HG02970 (cell line): ENCODE measurements around the gene UQCRH.

Experiments used
- ATAC-seq: cut with Tn5 transposase; IDR thresholded peaks from one replicate; pipeline ENCODE4 v1.9.1; 2021; ENCODE audit warnings: mild to moderate bottlenecking, moderate library complexity, moderate number of reproducible peaks; ENCODE audit not compliant: unreplicated experiment, low FRiP score

The UQCRH gene

GRCh38 chr1:46303038-46303871 lies at the start of gene UQCRH, which contains the start of gene LRRC41:
Gene UQCRH, plus strand, starts transcription at chr1:46303698. Its CDS starts 69 bp downstream, at chr1:46303767.
Gene LRRC41, minus strand, starts transcription at chr1:46303616. Its CDS starts 294 bp downstream, at chr1:46303322.
- peak; percentile 81 for ATAC-seq

DNA sequence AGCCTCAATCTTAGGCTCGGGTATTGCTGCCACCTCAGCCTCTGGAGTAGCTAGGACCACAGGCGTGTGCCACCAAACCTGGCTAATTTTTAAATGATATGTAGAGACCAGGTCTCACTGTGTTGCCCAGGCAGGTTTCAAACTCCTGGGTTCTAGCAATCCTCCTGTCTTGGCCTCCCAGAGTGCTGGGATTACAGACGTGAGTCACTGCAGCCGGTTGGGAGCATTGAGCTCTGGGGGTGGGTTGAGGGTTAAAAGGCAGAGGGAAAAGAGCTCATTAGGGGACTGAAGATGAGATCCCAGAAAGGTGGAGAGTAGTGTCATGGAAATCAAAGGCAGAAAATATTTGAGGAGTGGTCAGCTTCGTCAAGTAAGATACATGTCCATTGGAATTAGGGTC lies 48.8 kb upstream of the UQCRH start:
- no peak for ATAC-seq

DNA sequence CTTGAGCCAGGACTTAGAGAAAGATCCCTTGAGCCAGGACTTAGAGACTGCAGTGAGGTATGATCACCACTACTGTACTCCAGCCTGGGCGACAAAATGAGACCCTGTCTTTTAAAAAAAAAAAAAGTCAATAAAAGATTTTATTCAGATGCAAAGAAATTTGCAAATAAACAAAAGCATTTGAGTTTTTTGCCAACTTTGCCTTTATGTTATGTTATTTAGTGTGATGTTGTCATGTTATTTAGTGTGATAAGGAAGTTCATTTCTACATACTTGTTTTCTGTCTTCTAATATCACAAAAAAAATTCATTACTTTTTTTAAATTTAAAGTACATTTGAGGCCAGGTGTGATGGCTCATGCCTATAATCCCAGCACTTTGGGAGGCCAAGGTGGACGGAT lies 47.0 kb upstream of the UQCRH start:
- ATAC-seq, result no peak

DNA sequence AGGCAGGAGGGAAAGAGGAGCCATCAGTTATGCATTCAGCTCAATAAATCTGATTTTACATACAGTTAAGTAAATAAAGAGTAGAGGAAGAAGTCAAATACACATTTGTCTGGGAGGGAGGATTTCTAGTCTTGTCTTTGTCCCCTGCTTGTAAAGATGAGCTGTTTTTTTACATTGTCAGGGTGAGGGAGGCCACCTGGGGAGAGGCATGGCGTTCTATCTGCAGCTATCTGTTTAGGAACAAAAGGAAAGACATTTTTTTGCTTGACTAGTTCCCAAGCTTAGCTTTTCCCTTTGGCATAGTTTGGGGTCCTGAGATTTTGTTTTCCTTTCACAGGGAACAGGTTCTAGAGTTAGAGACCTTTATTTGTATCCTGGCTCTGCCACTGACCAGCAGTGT lies 41.0 kb upstream of the UQCRH start:
- ATAC-seq, result no peak

GRCh38 chr1:46263146-46263545 lies 40.4 kb upstream of the UQCRH start:
- ATAC-seq, result no peak

- ATAC-seq, result no peak
Measured at GRCh38 chr1:46268578-46268977, 34.9 kb upstream of the UQCRH start.

DNA sequence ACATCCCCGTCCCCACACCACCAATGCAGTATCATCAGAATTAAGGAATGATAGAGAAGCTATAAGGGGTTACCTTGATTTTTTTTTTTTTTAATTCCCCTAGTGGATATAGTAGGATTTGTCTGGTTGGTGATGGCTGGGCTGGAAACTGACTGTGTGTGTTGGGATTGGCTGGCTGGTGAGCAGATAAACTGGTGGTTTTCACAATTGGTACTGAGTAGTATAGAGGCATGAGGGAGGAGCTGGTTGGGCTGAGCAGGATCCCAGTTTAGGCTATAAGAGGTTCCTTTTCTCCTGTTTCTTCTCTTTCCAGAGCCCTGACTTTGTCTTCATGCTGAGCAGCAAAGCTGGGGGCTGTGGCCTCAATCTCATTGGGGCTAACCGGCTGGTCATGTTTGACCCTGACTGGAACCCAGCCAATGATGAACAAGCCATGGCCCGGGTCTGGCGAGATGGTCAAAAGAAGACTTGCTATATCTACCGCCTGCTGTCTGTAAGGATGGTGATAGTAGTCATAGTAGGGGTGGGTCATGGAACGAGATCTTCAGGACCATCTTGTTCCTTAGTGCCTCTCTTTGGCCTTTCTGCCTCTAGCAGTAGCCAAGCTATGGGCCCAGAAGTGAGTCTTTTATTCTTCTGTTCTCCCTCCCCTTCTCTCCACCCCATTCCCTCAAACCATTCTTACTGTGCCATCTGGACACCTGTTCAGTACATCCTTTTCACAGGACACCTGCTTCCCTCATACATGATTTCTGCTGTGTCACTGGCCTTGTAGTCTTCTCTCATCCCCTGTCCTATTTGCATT lies 29.1 kb upstream of the UQCRH start:
- ATAC-seq, result no peak

- ATAC-seq, result no peak
Measured at GRCh38 chr1:46275030-46275337, 28.5 kb upstream of the UQCRH start.

DNA sequence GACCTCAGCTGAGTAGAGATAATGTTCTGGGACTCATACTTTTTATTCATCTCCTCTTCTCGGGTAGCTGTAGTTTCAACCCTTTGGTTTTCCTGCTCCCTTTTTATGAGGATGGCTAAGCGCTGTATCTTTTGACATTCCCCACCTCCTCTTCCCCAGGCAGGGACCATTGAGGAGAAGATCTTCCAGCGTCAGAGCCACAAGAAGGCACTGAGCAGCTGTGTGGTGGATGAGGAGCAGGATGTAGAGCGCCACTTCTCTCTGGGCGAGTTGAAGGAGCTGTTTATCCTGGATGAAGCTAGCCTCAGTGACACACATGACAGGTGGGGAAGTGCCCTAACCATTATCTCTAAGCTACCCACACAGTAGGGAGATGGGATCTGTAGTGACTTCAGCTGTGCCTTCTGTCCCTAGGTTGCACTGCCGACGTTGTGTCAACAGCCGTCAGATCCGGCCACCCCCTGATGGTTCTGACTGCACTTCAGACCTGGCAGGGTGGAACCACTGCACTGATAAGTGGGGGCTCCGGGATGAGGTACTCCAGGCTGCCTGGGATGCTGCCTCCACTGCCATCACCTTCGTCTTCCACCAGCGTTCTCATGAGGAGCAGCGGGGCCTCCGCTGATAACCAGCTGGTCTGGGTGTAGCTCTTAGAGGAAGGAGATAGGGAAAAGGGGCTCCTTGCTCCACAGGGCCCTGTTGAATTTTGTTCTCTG lies 25.7 kb upstream of the UQCRH start:
- no peak for ATAC-seq

GRCh38 chr1:46278807-46279206 lies 24.7 kb upstream of the UQCRH start:
- no peak for ATAC-seq

- ATAC-seq, result no peak
Measured at GRCh38 chr1:46280092-46280491, 23.4 kb upstream of the UQCRH start.

DNA sequence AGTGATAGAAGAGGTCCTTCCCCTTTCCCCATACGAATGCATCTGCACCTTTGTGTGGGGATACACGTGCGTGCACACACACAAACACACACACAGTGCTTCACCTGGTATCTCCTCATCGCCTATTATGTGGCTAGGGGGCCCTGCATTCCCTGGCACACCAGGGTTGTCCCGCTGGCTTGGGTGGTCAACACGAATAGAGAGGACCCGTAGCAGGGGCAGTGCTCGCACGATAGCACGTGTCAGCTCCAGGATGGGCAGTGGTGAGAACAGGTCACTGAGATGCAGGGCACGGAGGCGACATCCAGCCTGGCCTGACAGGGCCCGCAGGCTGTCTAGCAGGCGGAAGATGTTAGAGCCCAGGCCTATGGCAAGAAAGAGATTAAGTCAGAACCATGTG lies 22.5 kb upstream of the UQCRH start:
- no peak for ATAC-seq

GRCh38 chr1:46284058-46284457 lies 19.4 kb upstream of the UQCRH start:
- no peak for ATAC-seq

DNA sequence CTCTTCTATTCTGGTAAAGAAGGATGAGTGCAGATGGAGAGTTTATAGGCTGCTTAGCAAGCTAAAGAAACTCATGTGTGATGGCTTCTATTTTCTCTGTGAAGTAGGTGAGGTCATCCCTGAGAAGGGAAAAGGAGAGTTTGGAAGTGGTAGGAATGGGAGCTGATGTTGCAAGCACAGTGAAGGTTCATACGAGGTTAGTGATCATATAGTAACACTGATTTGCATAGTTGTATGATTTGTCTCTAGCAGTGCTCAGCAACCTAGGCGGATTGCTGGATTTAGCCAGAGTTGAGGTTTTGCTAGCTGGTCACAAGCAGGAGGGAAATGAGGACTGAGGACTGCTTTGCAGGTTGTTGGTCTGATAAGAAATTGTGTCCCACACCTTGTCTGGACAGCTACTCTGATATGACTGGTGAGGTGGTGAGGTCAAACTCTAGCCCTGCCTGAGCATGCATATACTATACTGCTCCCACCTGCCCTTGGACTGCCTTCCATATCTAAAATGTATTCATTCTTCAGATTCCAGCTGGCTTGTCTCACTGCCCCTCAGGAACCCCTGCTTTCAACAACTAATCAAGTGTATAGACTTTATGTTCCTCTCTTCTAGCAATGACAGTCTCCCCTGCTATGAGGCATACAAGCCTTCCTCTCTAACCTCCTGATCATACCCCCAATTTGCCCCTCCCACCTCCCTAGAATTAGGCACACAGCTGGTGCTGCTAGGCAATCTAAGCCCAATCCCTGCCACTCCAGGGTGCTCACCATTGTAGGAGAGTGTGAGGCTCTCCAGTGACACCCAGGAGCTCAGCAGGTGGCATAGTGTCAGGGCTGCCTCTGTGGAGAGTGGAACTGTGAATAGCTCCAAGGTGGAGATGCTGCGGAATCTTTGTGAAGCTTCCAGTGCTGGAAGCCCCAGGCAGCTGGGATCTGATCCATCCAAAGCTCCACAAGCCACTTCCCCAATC lies 18.6 kb upstream of the UQCRH start:
- no peak for ATAC-seq

GRCh38 chr1:46285730-46286477 lies 17.6 kb upstream of the UQCRH start:
- ATAC-seq, result no peak

- ATAC-seq, result no peak
Measured at GRCh38 chr1:46288485-46289133, 14.9 kb upstream of the UQCRH start.

GRCh38 chr1:46289134-46289494 lies 14.4 kb upstream of the UQCRH start:
- ATAC-seq, result no peak

- no peak for ATAC-seq
Measured at GRCh38 chr1:46289976-46290375, 13.5 kb upstream of the UQCRH start.

DNA sequence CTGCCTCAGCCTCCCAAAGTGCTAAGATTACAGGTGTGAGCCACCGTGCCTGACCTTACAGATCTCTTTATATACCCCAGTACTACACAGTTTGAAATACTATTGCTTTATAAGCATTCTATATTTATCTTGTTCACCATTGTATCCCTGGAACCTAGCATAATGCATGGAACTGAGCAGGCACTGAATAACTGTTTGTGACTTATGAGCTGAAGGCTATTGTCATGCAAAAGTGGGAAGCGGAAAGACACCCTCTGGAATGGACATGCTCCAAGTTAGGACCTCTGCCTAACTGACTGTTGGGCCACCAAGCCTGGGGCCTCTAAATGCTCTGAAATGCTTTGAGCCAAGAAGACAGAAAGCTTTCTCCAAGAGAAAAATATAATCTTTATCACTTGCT lies 8.2 kb upstream of the UQCRH start:
- no peak for ATAC-seq
